SK-N-SH treated with all-trans-retinoic acid at 6 μM for 48 hours (cell line): ENCODE measurements around the gene NPEPL1.

Experiments
- ARNTL ChIP-seq: fragments of 450-650 bp; formaldehyde crosslinking; IDR thresholded peaks from 2 replicates; pipeline ENCODE4 v1.5.0; 2020; ENCODE audit warnings: low read depth, mild to moderate bottlenecking, moderate library complexity, borderline replicate concordance
- CREB5 ChIP-seq: fragments of 250-450 bp; sonication (Bioruptor Pico); IDR thresholded peaks from 2 replicates; pipeline ENCODE4 v1.5.1; 2020; ENCODE audit warnings: low read depth, mild to moderate bottlenecking, moderate library complexity
- OSR1 ChIP-seq: fragments of 250-450 bp; sonication (Bioruptor Pico); IDR thresholded peaks from 2 replicates; pipeline ENCODE4 v1.8.0; 2022; ENCODE audit warnings: moderate library complexity, mild to moderate bottlenecking, inconsistent platforms
- PATZ1 ChIP-seq: fragments of 250-450 bp; sonication (Bioruptor Pico); IDR thresholded peaks from 2 replicates; pipeline ENCODE4 v1.8.0; 2020; ENCODE audit warnings: mild to moderate bottlenecking, moderate library complexity, borderline replicate concordance
- PPARA ChIP-seq: fragments of 250-450 bp; sonication (Bioruptor Pico); IDR thresholded peaks from 2 replicates; pipeline ENCODE4 v1.5.0; 2020; ENCODE audit warnings: mild to moderate bottlenecking, borderline replicate concordance
- RARB ChIP-seq: fragments of 250-450 bp; sonication (Bioruptor Pico); IDR thresholded peaks from 2 replicates; pipeline ENCODE4 v1.8.0; 2021; ENCODE audit warnings: mild to moderate bottlenecking, moderate library complexity
- SNAI2 ChIP-seq: fragments of 250-450 bp; sonication (Bioruptor Pico); IDR thresholded peaks from 2 replicates; pipeline ENCODE4 v1.5.0; 2020; ENCODE audit warnings: mild to moderate bottlenecking, moderate library complexity
- TOX ChIP-seq: fragments of 250-450 bp; sonication (Bioruptor Pico); IDR thresholded peaks from 2 replicates; pipeline ENCODE4 v1.8.0; 2021; ENCODE audit warnings: mild to moderate bottlenecking, moderate library complexity, borderline replicate concordance
- ZC3H10 ChIP-seq: fragments of 250-450 bp; sonication (Bioruptor Pico); IDR thresholded peaks from 2 replicates; pipeline ENCODE4 v1.5.1; 2021; ENCODE audit warnings: mild to moderate bottlenecking, moderate library complexity
- ZFP3 ChIP-seq: fragments of 250-450 bp; sonication (Bioruptor Pico); IDR thresholded peaks from 2 replicates; pipeline ENCODE4 v1.5.0; 2020; ENCODE audit warnings: mild to moderate bottlenecking, moderate library complexity
- ZFP30 ChIP-seq: fragments of 450-650 bp; formaldehyde crosslinking; IDR thresholded peaks from 2 replicates; pipeline ENCODE4 v1.5.0; 2022; ENCODE audit warnings: mild to moderate bottlenecking, moderate library complexity
- ZNF70 ChIP-seq: fragments of 450-650 bp; formaldehyde crosslinking; IDR thresholded peaks from 2 replicates; pipeline ENCODE4 v1.5.0; 2020; ENCODE audit warnings: mild to moderate bottlenecking, moderate library complexity

GRCh38 chr20:58741384-58741783 lies 48.8 kb downstream of the NPEPL1 start:
- no peak for TF ChIP-seq PATZ1 (CRISPR knock-in tag)
- no peak for TF ChIP-seq ARNTL (CRISPR knock-in tag)
- no peak for TF ChIP-seq ZFP30 (CRISPR knock-in tag)
- no peak for TF ChIP-seq PPARA (CRISPR knock-in tag)
- TF ChIP-seq ZC3H10 (CRISPR knock-in tag) = no peak
- TF ChIP-seq RARB = no peak
- TF ChIP-seq SNAI2 (CRISPR knock-in tag) = no peak
- TF ChIP-seq OSR1 (CRISPR knock-in tag) = no peak
- no peak for TF ChIP-seq ZNF70
- TF ChIP-seq CREB5 (CRISPR knock-in tag) = no peak
- TF ChIP-seq ZFP3 (CRISPR knock-in tag) = no peak
- TF ChIP-seq TOX (CRISPR knock-in tag) = no peak
